Hematopoietic multipotent progenitor cell treated with erythropoietin and hydrocortisone succinate and interleukin-3 and kit ligand, for 4 days (in vitro differentiated cells): ENCODE measurements around the gene LBX1.

Experiments
- DNase-seq: peaks from one replicate; pipeline ENCODE4 v3.0.0-alpha.2; 2015

Gene LBX1

DNA sequence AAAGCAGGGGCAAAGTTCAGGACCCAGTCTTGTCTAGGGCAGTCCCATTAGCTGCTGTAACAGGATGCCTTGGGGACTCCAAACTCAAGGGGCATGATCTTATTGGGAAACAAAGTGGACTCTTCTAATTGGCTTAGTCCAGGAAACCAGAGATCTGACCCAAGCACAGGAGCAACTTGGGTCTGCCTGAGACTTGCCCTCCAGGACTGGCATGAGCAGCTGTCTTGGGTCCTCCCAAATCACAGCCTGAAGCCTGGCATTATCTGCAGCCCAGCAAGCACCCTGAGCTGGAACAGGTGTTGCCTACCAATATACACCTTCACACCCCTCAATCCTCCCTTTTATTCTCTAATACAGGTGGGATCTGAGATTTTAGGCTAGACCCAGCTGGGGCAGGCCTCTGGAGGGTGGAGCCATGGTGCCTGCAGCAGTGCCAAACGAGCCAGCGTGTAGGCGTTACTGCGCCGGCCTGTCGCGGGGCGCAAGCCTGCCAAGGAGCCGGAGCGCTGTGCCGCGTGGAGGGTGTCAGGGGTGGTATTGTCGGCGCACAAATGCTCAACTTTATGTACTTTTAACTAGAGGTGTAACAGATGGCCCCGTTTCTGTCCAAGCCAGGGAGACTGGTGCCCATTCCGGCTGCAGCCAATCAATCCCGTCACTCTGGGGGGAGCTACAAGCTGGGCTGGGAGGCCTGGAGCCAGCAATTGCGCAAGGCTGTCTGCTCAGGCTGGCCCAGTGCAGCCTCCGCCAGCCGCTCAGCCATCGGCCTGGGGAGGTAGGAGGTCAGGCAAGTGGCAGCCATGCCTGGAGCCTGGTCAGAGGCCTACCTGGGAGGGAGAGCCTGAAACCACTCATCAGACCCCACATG, 12.8 kb upstream of the LBX1 start:
- no peak for DNase-seq

- peak; percentile 57 for DNase-seq
Measured at GRCh38 chr10:101238732-101239105, 9.5 kb upstream of the LBX1 start.

GRCh38 chr10:101237982-101238731, 8.9 kb upstream of the LBX1 start:
- DNase-seq, result no peak

DNA sequence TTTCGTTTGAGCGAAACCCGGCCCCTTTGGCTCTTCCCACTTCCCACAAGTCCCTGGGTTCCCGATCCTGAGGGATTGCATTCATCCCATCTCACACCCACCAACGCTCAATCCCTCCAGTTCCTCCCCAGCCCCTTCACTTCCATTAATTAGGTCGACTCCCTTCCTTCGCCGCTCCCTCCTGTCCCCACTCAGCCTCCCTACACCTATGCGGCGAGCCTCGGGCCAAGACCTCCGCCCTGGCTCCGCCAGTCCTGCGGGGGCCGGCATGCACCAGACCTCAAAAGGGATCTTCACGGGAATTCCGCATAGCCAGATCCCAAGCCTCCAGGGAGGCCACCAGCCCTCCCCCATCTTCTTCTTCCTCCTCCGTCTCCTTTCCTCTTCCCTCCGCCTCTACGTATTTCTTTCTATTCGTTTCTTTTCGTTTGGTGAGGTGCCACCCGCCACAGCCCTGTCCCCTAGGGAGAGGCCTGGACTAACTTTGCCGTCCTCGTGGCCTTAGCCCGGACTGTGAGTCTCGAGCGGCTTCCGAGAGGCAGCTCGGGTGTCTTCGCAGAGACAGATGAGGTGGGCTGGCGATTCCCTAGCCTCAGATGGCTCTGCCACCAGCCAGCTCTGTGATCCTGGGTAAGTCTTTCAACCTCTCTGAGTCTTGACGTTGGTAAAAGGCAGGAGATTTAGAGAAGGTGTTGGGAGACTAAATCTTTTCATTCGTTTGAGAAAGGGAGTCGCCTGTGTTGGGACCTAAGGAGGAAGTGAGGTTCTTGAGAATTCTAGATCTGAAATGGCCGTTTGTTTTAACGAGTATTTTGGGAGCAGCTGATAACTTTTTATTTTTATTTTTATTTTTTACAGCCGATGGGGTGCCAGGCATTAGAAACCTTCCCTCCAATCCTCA, 8.1 kb upstream of the LBX1 start:
- no peak for DNase-seq

- no peak for DNase-seq
Measured at GRCh38 chr10:101236376-101237080, 7.3 kb upstream of the LBX1 start.

DNA sequence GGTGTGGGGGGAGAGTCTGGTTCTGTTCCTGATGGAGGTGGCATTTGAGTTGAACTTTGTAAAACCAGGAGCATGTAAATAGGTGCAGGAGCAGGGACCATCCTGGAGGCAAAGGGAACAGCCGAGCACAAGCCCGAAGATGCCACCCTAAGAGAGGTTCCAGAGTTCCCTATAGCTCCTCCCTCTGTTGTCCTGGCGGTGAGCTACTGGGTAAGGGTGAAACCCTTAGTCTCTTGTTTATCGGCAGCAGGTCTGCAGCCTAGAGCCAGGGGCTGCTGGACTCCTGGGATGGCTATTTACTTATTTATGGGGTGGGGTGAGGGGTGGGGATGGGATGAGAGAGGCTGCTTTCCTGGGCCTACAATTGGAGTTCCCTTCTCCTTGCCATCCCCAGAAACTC, 6.5 kb upstream of the LBX1 start:
- DNase-seq, result no peak

DNA sequence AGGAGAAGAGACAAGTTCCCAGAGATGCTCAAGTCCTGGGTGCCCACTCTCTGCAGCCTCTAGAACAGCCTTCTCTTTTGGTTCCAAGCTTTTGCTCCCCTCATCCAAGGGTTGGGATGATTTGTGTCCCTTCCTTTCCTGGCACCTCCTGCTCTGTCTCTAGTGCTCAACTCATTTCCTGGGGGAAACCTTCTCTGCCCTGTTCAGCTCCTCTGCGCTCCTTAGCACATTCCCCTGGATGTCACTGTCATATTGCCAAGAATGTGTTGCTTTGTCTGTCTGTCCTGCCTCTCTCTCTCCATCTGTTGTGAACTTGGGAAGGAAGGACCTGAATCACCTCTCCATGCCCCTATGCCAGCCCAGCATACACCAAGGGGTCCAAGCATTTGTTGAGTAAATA, 5.1 kb upstream of the LBX1 start:
- no peak for DNase-seq

GRCh38 chr10:101233863-101234262, 4.6 kb upstream of the LBX1 start:
- DNase-seq, result no peak

DNA sequence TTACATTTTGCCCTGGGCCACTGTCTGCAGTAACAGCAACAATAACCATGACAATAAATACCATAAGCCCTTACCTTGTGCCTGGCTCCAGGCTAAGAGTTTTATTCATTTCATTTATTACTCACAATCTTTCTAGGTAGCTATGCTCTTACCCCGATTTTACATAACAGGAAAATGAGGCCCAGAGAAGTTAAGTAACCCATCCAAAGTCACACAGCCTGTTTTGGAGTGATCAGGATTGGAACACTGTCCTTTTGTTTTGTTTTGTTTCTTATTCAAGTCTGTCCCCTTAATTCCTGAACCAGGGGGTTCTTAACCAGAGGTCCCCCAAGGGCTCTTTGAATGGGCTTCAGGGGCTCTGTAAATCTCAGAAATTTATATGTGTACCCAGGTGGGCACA, 4.2 kb upstream of the LBX1 start:
- no peak for DNase-seq

DNA sequence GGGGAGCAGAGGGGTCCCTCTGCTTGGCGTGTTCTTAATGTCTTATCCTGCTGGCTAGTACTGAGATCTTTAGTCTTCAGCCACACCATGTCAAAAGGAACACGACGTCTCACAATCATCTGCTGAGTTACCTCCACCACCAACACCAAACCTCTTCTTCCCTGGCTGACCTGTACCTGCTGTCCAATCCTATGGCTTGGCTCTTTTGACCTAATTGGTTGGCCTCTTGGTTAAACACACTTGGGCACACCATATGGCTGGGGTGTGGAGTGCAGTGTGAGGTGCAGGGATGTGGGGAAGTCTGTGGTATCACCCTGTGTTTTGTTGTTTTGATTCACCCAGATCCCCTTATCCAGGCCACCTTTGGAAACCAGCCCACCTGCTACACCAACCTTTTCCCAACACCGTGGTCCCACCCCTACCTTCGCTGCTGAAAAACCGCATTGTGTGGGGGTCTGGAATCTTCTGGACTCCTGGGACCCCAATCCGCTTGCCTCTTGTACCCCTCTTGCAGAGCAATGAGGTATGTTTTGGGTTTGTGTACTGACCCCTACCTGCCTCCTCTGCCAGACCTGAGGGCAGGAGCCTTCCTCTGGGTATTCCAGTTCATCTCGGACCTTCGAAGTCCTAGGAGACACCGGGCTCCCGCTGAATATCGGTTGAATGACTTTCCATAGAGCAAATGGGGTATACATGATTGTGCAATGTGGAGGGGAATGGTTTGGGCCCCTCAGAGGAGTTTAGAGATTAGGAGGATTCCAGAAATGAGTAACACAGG, 2.8 kb upstream of the LBX1 start:
- no peak for DNase-seq

DNA sequence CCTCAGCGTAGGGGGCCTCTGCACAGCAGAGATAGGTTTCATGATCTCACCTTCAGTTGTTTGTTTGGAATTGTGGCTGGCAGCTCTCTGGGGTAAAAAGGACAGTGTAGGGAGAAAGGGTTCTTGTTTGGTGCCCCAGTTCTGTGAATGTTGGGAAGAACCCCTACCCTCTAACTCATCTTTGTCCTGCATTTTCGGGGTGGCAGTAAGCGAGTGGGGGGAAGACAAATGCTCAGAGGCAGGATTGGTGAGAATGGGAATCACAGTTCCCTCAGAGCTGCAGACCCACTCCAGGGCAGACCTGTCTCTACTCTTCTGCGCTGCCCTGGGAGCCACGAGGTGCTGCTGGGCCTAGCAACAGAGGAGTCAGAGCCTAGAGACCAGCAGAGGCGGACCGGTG, 1.8 kb upstream of the LBX1 start:
- DNase-seq, result no peak

DNA sequence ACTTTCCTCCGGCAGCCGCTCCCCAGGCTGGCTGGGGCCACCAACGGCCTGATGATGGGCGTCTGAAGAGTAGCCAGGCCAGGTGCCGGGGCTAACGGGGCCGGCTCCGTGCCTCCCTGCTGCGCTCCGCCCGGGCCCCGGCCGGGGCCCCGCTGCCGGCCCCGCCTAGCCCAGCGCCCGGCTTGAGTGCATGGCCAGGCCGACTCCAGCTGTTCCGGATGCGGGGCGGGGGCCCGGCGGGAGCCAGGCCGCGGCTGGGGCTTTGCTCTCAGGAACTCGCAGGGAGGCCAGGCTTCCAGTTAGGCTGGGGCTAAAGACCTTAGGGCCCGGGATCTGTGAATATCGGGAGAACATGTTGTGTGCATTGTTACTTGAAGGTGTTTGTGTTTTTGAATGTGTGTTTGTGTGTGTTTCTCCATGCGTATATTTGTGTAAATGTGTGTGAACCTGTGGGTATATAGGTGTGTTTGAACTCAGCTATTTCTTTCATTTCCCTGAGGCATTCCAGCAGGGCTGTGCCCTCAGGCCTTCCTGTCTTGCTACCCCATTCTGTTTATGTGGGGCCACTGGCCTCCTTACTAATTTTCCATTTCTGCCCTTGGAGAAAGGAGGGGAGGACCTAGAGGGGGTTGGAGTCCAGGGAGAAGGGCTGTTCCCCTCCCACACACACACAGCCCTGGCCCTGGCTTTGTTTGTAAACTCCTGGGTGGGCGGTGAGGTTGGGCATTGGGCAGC, 1.1 kb upstream of the LBX1 start:
- no peak for DNase-seq

DNA sequence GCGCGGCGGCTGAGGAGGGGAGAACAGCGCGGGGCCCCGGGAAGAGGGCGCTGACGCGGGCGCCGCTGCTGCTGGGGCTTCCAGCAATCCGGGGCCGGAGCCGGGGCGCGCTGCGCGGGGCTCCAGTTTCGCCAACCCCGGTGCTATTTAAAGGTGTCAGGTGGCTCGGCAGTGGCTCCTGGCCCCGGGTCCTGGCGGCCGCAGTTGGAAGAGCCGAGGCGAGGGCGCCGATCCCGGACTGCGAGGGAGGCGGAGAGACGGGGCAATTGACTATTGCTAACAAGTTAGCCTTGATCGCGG, 347 bp downstream of the LBX1 start:
- no peak for DNase-seq

DNA sequence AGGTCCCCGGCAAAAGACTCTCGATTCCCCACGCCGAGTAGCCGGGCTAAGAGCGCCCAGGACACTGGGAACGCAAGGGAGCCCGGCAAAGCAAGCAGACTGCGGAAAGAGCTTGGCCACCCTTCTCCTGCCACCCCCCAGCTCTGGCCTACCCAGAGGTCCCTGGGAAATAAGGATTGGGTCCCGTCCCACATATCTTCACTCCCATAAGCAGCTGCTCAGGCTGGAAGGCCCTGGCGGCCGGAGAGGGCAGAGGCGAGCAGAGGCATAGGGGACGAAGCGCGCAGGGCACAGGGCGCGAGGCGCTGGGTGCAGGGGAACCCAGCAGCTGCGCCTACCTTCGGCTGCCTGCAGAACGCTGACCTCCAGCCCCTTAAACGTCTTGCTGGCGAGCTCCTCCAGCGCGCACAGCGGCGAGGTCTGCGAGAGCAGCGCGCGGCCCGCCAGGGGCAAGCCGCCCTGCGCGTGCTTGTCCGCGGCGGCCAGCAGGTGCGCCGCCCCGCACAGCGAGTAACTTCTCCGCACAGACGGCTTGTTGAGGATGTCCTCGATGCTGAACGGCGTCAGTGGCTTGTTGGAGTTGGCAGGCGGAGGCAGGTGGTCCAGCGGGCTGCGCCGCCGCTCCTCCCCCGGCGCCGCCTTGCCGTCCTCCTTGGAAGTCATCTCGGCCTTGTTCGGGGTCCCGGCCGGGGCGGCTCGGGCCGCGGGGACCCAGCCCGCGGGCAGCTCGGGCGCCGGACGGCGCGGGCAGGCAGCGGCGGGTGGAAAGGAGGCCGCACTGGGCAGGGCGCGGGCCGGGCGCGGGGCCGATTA, 904 bp downstream of the LBX1 start:
- peak; percentile 40 for DNase-seq

- no peak for DNase-seq
Measured at GRCh38 chr10:101227429-101228152, 1.7 kb downstream of the LBX1 start.

GRCh38 chr10:101226491-101227428, 2.5 kb downstream of the LBX1 start:
- no peak for DNase-seq

GRCh38 chr10:101225846-101226421, 3.3 kb downstream of the LBX1 start:
- no peak for DNase-seq
